SU-DHL-6 (cell line): ENCODE data around the gene ANGPTL8.

Experiments
- CTCF ChIP-seq: fragments of 200-600 bp; sonication (generic); IDR thresholded peaks from one replicate; pipeline ENCODE4 v1.5.1; 2017; ENCODE audit warnings: antibody characterized with exemption, mild to moderate bottlenecking, low read length, moderate library complexity; ENCODE audit not compliant: insufficient read depth, poor library complexity, severe bottlenecking
- EZH2phosphoT487 ChIP-seq: fragments of 200-600 bp; sonication (generic), shearing (Covaris generic); conservative IDR thresholded peaks from 2 replicates; pipeline ENCODE4 v1.6.1; 2018; ENCODE audit warnings: mild to moderate bottlenecking, antibody characterized with exemption, low read length, moderate library complexity, mixed read lengths

- TF ChIP-seq CTCF, result no peak
- no peak for TF ChIP-seq EZH2phosphoT487
Observed at GRCh38 chr19:11281356-11282049, 42.1 kb downstream of the ANGPTL8 start.
